GM19397 (cell line): Measurements from ENCODE around the gene ETV4.

Experiments used
- ATAC-seq: cut with Tn5 transposase; IDR thresholded peaks from one replicate; pipeline ENCODE4 v1.9.1; 2021; ENCODE audit warnings: mild to moderate bottlenecking, moderate library complexity; ENCODE audit not compliant: unreplicated experiment

ETV4 gene

GRCh38 chr17:43547189-43547550 is 1.0 kb upstream of the ETV4 start:
- ATAC-seq, result no peak

DNA sequence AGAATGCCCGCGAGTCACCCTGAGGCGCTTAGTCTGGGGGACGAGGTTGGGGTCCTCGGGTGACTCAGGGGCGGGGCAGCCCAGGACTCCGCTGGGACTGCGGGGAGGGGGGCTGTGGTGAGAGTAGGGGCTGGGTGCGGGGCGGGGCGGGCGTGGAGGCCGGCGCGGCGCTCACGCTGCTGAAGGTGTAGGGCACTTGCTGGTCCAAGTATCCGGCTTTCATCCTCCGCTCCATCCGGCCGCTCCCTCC is 832 bp downstream of the ETV4 start:
- ATAC-seq, result no peak

DNA sequence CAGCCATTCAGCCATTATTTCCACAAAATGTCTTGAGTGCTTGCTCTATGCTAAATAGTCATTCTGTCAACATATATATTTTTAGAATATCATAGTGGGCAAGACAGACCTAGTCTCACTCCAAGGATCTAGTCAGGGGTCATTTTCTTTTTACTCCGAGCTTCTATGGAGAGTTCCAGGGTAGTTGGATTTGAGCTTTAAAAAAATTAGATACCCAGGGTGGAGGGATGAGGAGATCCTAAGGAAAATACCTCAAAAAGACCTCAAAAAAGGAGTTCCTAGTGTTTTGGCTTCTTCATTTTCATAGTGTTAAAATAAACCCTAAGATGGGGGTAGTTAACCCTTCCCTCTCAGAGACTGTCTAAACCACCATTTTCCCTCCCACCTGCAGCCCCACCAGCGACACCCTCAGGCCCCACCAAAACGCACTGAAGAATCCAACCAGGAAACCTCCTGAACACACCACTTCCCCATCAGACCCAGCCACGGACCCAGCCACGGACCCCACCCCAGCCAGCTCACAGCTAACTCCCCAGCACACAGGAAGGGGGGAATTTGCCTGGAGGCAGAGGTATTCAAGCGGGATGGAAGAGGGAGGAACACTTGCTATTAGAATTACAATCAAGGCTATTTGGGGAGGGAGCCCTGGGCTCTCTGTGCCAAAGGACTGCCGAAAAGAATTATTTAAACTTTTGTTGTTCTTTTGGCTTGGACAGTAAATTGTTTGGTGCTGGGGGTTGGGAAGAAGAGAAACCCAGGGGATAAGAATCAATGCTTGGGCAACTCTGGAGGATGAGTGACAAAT is 2.2 kb downstream of the ETV4 start:
- ATAC-seq, result no peak

DNA sequence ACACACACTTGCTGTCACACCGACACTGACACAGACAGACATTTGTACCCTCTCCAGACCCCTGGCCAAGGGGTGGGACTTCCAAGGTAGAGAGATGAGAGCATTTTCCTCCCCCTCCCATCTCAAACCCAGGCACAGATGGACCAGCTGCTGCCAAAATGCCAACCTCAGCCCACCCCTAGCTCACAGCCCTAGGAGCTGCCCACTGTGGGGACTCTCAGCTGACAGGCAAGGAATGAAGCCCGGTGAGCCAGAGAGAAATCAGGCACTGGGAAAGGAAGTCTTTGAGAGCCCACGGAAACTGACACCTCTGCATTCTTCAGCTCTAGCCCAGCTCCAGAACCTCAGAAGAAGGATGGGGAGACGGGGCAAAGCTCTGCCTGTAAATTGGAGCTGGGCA is 2.8 kb downstream of the ETV4 start:
- no peak for ATAC-seq

- no peak for ATAC-seq
Measured at GRCh38 chr17:43542859-43543258, 3.3 kb downstream of the ETV4 start.

DNA sequence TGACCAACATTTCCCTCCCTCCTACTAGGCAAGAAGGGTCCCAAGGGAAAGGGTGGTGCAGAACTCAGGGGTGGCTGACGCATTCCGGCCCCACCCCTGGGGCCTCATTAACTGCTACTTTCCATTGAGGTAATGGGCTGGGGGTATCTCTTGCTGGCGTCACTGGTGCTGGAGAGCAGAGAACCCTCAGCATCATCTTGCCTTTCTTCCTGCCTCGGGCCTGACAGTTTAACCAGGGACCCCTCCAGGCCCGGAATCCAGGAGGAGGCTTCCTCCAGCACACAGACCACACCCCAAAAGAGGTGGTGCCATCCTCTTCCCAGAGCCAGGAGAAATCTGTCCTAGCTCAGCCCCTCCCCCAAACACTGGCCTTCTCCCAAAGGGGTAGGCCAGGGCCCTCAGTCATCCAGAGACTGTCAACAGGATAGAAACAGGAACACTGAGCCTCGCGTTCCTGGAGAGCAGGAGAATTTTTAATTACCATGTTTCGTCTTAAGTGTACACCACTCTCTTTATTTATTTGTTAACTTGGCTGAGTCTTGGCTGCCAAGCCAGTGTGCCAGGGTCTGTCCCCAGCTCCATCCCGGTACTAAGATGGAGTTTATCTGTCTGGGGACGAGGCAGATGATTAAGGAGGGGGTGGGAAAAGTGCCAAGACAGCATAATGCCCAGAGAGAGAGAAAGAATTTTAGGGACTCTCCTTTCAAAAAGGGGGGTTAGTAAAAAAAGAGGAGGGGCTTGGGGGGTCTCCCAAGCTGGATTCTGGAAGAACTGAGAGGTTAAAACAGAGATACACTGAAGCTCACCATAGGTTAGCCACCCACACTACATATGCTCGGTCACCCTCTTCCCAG is 5.1 kb downstream of the ETV4 start:
- no peak for ATAC-seq

DNA sequence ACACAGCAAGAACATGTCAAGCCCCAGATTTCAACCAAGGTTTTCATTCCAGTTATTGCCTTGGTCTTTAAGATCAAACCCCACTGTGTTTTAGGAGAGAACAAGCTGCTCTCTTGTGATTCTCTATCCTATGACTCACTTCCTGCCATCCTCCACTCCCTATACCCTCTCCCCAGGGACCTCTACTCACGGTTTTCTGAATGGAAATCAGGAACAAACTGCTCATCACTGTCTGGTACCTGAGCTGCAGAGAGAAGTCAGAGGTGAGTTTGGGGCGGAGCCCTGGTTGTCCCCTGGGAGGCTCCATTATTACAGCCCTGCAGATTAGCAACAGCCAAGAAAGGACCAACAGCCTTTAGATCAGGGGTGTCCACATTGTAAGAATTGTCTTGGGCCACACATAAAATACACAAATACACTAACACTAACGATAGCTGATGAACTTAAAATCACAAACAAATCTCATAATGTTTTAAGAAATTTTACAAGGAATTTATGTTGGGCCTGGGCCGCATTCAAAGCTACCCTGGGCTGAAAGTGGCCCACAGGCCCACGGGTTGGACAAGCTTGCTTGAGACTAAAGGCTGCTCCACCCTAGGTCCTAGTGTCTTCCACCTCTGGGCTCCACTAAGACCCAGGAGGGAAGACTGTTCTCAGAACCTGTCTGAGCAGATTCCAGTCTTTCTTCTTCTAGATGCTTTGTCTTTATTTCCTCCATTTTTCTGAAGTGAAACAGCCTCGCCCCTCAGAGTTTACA is 9.7 kb downstream of the ETV4 start:
- no peak for ATAC-seq

- no peak for ATAC-seq
Measured at GRCh38 chr17:43534909-43535308, 11.2 kb downstream of the ETV4 start.

DNA sequence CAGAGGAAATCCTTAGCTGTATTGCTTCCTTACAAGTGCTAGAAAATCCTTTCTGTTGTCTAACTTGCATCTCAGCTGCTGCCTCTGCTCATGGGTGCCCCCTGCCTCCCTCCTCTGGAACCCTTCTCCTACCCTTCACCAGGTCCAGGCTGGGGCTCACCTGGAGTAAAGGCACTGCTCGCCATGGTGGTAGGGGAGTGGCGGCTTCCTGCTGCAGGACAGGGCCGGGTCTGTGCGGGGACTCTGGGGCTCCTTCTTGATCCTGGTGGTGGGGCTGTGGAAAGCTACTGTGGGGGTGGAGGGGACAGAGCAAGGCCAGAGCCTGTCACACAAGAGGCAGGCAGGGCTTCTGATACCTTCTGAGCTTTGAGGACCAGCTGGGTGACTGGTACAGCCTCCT is 12.4 kb downstream of the ETV4 start:
- ATAC-seq, result no peak

- no peak for ATAC-seq
Measured at GRCh38 chr17:43532581-43532980, 13.6 kb downstream of the ETV4 start.

DNA sequence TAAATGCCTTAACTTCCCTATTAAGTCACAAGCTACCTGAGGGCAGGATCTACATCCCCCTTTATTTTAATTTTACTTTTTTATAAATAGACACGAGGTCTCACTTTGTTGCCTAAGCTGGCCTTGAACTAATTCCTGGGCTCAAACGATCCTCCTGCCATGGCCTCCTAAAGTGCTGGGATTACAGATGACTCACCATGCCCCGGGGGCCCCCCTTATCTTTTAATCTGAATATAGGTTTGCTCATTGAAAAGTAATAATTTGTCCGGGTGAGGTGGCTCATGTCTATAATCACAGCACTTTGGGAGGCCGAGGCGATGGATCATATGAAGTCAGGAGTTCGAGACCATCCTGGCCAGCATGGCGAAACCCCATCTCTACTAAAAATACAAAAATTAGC is 14.2 kb downstream of the ETV4 start:
- no peak for ATAC-seq

DNA sequence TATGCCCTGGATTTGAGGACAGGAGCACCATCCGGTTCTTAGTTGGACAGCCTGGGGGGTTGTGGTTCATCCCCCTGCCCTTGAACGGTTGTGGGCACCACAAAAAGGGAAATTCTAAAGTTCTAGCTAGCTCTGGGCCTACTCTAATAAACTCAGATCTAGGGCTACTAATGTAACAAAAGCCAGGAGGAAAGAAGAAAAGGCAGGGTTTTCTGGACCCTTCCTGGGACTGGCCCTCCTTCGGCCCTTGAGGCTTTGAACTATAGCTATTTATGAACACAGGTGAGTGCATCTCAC is 15.1 kb downstream of the ETV4 start:
- no peak for ATAC-seq

DNA sequence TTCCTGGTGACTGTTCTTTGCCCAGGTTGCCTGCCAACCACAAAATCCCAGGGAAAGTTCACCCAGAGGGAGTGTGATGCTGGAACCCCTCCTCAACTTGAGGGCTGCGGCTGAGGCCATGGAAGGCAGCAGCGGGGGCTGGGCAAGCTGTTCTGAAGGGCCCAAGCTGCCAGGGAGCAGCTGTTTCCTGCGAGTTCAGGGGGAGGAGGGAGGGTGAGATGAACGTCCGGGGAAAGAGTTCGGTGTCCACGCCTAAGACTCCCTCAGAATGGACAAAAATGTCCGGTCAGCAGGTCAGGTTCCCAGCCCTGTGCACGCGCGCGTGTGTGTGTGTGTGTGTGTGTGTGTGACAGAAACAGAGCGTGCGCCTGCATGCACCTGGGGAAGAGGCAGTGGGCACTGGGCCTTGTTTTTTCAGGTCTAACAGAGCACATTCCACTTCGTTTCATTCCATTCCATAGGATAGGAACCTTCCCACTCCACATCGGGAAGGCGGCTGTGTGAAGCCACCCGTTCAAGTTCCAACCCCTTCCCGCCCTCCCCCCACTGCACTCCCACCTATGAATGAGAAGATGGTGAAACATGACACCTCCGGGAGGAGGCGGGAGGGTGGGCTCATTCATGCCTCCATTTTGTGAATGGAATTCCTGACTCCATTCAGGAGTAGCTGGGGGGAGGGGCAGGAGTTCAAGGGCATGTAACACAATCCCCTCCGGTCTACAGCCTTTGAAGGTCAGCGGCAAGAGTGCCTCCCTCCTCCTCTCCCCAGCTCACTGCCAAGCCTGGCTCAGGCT is 15.7 kb downstream of the ETV4 start:
- no peak for ATAC-seq

DNA sequence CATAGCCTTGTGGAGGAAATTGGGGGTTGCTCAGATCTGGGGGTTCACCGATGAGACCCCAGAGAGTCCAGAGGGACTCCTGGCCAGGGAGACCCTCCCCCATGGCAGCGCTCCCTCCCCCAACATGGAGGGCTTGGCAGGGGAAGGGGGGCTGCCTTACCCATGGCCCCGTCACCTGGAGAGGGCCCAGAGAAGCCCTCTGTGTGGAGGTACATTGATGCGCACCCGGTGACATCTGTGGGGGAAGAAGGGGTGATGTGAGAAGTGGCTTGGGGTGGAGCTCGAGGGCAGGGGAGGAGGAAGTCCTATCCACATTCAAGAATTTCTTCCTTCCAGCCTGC is 16.2 kb downstream of the ETV4 start:
- no peak for ATAC-seq

GRCh38 chr17:43528988-43529814 is 16.9 kb downstream of the ETV4 start:
- no peak for ATAC-seq

DNA sequence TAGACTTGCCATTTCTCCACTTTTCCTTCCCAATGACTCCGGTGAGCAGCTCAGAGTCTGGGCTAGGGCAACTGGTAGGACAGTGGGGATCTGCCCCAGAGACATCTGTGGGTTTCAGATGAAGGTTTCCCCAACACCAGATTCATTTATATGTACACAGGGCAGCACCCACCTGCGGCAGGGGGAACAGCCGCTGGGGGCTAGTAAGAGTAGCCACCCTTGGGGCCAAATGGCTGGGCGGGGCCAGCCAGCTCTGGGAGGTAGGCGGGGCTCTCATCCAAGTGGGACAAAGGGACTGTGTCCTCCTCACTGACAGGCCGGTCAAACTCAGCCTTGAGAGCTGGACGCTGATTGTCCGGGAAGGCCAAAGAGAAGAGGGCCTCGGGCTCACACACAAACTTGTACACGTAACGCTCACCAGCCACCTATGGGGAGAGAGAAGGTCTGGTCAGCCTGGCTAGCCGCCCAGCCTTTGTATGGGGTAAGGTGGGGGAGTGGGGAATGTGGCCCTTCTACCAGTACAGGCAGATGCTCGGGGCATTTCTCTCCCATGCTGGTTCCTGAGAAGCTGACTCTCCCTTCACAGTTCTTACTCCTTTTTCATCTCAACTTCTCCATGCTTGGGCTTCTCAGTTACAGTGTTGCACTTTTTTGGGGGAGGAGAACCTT is 17.7 kb downstream of the ETV4 start:
- no peak for ATAC-seq

GRCh38 chr17:43526886-43527648 is 19.1 kb downstream of the ETV4 start:
- ATAC-seq, result no peak

DNA sequence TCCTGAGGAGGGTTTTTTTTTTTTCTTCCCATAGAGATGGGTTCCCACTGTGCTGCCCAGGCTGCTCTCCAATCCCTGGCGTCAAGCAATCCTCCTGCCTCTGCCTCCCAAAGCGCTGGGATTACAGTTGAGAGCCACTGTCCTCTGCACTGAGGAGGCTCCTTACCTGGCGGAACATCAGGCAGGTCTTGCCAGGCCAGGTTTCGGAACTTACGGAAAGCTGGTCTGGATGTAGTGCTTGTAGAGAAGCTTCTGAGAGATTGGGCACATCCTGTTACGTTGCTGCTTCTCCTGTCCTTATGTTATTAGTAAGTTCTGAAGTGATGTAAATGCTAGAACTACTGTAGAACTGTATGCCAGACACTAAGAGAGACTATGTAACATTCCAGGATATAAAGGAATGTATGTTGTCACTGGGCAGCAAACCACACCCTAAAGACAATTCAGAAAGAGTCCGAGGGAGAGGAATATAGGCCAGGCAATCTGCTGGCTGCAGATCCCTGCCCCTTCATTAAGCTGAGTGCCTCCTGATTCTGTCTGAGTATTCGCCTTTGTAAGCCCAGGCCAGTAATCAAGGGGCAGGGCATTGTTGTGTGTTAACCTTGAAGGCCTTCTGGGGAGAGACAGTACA is 21.1 kb downstream of the ETV4 start:
- no peak for ATAC-seq

DNA sequence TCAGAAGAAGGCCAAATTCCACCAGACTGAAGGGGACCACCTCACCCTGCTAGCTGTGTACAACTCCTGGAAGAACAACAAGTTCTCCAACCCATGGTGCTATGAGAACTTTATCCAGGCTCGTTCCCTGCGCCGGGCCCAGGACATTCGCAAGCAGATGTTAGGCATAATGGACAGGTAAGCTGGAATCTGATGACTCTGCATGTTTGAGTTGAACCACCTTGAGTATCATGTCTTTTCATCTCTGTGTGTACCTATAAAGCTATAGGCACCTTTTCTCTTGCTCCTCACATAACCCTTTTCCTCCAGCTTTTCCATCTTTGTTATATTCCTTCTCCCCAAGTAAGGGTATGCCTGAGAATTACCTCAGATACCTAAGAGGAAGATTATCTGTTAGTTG is 24.8 kb downstream of the ETV4 start:
- no peak for ATAC-seq
